IPS DF 19.7 (cell line): ENCODE results near the gene EFS.
"Not testable (repeated sequence)": the region's sequence is repeated elsewhere in the genome, so short reads cannot be mapped to it uniquely, and the experiment has no call there.

Experiments used
- DNase-seq: peaks from one replicate; pipeline ENCODE4 v3.0.0-alpha.2; 2013; ENCODE audit warnings: low read depth, low spot score

The EFS gene

GRCh38 chr14:23399591-23399990, 34.6 kb upstream of the EFS start:
- DNase-seq = no peak

DNA sequence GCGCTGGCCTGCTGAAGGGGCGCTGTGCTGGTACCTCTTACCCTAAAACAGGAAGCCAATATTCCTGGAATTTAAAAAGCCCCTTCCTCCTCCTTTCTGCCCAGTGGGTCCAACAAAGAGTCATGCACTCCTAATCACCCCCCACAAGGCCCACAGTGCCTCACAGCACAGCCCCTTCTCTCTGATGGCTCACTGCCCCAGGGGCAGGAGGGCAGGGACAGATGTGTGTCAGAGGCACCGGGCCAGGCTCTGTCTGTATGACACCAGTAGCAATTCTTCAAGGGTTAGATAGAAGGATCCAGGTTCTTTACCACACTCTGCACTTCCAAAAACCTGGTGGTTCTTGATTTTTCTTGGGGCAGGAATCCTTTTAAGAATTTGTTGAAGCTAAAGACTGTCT, 34.2 kb upstream of the EFS start:
- DNase-seq = no peak

DNA sequence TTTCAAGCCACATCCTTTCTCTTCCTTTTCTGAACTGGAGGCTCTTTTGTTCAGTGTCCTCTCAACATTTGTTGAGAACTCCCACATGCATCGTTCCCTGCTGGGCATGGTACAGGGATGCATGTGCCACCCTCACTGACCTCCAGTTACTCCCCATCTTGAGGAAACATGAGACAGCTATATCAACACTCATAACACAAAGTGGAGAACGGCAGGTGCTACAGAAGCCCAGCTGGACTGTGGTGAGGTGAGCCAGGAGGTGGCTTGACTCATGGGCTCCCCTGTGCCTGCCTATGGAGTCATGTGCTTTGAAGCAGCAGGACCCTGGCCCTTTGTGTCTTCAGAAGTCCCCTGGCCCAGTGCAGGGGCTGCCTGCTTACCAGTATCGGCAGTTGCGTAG, 33.4 kb upstream of the EFS start:
- DNase-seq = no peak

GRCh38 chr14:23396781-23397407, 31.9 kb upstream of the EFS start:
- no peak for DNase-seq

GRCh38 chr14:23396126-23396525, 31.2 kb upstream of the EFS start:
- DNase-seq = no peak

GRCh38 chr14:23392613-23393012, 27.6 kb upstream of the EFS start:
- no peak for DNase-seq

DNA sequence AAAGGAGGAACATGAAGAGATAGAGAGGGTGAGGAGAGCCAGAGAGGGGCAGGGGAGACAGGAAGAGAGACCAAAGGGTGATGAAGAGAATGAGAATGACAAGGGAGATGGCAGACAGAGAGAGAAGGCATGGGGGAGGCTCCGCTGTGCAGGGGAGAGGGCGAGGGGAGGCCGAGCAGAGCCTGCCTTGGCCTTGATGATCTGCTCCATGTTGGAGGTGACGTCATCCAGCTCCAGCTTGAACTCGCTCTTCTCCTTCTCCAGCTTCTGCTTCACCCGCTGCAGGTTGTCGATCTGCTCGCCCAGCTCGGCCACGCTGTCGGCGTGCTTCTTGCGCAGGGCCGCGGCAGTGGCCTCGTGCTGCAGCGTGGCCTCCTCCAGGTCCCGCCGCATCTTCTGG, 24.9 kb upstream of the EFS start:
- DNase-seq = not testable (repeated sequence)

GRCh38 chr14:23389396-23389795, 24.4 kb upstream of the EFS start:
- no peak for DNase-seq

DNA sequence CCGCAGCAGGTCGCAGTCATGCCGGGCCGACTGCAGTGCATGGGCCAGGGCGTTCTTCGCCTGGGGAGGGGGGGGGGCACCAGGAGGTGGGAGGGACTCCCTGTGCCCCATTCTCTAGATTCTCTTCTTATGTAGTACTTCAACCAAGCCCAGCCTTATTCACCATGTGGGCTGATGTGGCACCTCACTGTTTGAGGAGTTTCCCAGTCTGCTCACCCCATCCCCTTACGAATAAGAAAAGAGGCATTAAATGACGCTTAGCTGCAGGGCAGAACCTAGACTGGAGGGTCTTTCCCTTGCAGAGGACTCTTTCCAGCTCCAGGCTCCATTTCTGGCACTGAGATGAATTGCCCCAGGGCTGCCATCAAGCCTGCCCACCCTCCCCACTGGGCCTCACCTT, 24.0 kb upstream of the EFS start:
- DNase-seq = no peak

- DNase-seq = no peak
These were observed 23.2 kb upstream of the EFS start for GRCh38 chr14:23387916-23388882.

- DNase-seq = no peak
These were observed 22.0 kb upstream of the EFS start for GRCh38 chr14:23386999-23387398.

DNA sequence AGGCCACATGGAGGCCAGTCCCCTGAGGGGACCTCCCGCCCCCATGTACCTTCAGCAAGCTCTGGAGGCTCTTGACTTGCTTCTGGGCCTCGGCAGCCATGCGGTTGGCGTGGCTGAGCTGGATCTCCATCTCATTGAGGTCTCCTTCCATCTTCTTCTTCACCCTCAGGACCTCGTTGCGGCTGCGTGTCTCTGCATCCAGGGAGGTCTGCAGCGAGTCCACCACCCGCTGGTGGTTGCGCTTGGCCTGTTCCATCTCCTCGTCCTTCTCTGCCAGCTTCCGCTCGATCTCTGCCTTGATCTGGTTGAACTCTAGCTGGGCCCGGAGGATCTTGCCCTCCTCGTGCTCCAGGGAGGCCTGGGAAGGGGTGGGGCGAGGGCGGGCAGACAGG, 21.3 kb upstream of the EFS start:
- DNase-seq = not testable (repeated sequence)

DNA sequence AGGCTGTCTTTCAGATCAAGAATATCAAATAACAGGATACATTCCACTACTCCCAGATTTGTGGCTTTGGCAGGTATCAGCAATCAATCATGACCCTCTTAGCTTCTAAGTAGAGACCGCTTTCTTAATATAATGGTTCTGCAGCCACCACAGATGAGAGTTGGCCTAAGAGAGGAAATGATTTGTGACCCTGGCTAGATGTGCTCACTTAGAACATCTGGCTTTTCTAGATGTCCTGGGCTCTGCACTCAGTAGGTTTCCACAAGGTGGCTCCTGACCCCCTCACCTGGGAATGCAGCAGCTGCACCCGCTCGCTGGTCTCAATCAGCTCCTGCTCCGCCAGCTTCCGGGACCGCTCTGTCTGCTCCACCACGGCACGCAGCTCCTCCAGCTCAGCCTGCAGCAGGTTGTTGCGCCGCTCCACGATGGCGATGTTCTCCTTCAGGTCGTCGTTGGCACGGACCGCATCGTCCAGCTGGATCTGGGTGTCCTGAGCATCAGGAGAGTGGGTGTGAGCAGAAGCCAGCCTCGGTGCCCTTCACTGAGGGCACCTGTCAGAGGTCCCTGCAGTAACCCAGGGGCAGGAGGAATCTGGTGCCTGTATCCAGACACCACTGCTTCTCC, 20.8 kb upstream of the EFS start:
- DNase-seq = no peak

- no peak for DNase-seq
These were observed 20.3 kb upstream of the EFS start for GRCh38 chr14:23385244-23385641.

DNA sequence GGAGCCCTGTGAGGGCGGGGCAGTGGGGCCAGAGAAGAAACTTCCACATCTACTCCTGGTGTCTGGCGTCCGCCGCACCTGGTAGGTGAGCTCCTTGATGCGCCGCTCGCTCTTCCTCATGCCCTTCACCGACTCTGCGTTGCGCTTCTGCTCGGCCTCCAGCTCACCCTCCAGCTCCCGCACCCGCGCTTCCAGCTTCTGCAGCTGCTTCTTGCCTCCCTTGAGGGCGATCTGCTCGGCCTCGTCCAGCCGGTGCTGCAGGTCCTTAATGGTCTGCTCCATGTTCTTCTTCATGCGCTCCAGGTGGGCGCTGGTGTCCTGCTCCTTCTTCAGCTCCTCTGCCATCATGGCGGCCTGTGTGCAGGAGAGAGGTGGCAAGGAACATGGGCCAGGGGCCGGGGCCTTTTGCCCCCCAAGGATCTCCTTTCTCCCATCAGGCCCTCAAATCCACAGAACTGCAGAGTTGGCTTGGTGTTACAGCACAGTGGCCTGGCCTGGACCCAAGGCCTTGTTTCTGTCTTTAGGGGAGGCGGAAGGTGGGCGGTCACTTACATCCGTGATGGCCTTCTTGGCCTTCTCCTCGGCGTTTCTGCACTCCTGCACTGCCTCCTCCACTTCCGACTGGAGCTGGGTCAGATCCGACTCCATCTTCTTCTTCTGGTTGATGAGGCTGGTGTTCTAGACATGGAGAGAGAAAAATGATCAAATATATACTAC, 19.6 kb upstream of the EFS start:
- no peak for DNase-seq

- no peak for DNase-seq
These were observed 17.9 kb upstream of the EFS start for GRCh38 chr14:23382731-23383440.

- no peak for DNase-seq
These were observed 17.3 kb upstream of the EFS start for GRCh38 chr14:23382276-23382675.

GRCh38 chr14:23381871-23382270, 16.9 kb upstream of the EFS start:
- no peak for DNase-seq

GRCh38 chr14:23380976-23381375, 16.0 kb upstream of the EFS start:
- DNase-seq = no peak

DNA sequence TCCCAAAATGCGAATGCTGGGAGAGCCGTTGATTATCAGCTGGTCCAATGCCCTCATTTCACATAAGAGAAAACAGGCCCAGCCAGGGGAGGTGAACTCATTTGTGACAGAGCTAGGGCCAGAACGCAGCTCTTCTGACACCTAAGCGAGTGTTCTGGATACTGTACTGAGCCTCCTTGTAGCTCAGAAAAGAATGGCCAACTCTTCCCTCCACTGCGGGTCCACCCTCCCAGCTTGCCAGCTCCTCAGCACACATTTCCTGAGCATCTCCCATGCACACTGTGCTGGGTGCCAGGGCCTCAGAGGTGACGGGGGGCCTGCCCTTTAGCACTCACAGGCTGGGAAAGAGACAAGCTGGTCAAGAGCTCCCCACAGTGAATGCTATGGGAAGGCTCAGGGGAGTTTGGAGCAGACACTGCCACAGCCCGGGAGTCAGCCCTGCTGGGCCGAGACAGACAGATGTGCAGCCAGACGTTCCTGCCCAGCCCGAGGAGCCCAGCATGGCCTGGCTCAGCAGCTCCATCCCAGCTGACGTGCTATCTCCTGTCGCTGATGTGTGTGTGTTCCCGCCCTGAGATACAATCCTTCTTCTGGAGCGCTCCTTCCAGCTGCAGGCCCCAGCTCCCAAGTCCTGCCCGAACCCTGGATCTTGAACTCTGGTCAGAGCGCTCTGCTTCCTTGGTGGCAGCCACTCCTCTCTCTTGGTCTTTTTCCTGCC, 15.4 kb upstream of the EFS start:
- no peak for DNase-seq
